GM12891 (cell line): Measurements from ENCODE around the gene KRTAP3-3.

Experiments
- DNase-seq: peaks from one replicate; pipeline ENCODE4 v3.0.0; 2011; ENCODE audit warnings: low spot score; ENCODE audit not compliant: insufficient read length
- FAIRE-seq: peaks from 2 replicates; lab custom pipeline; 2011; peaks lifted over from hg19 to GRCh38; lab: Jason Lieb, UNC
- PAX5 ChIP-seq: IDR thresholded peaks from 2 replicates; pipeline ENCODE4 v1.6.1; 2011; ENCODE audit warnings: low read length, moderate library complexity, mild to moderate bottlenecking; ENCODE audit not compliant: insufficient read depth, severe bottlenecking
- POLR2A ChIP-seq: IDR thresholded peaks from 2 replicates; pipeline ENCODE4 v1.6.1; 2011; ENCODE audit warnings: low read depth, low read length, control low read depth
- POLR2AphosphoS5 ChIP-seq: IDR thresholded peaks from 2 replicates; pipeline ENCODE4 v1.6.1; 2011; ENCODE audit warnings: low read depth, low read length, control low read depth
- POU2F2 ChIP-seq: IDR thresholded peaks from 2 replicates; pipeline ENCODE4 v1.6.1; 2011; ENCODE audit warnings: low read depth, mild to moderate bottlenecking, control low read depth, low read length, moderate library complexity
- SPI1 ChIP-seq: IDR thresholded peaks from 2 replicates; pipeline ENCODE4 v1.6.1; 2011; ENCODE audit warnings: low read depth, low read length, control low read depth
- TAF1 ChIP-seq: IDR thresholded peaks from 2 replicates; pipeline ENCODE4 v1.6.1; 2011; ENCODE audit warnings: low read depth, low read length, control low read depth

The KRTAP3-3 gene

GRCh38 chr17:40984226-40984625 lies 9.7 kb downstream of the KRTAP3-3 start, which contains the start of gene KRT40:
Gene KRT40 (minus strand): TSS chr17:40984326. CDS start chr17:40984273, 53 bp downstream.
- no peak for TF ChIP-seq TAF1
- TF ChIP-seq POU2F2: no peak
- no peak for TF ChIP-seq POLR2A
- no peak for TF ChIP-seq SPI1
- no peak for TF ChIP-seq PAX5
- TF ChIP-seq POLR2AphosphoS5: no peak
- DNase-seq (no peak), FAIRE-seq (no peak)

GRCh38 chr17:40981115-40981514 lies 12.8 kb downstream of the KRTAP3-3 start:
- FAIRE-seq (no peak), DNase-seq (no peak)
- TF ChIP-seq TAF1: no peak
- no peak for TF ChIP-seq POU2F2
- no peak for TF ChIP-seq SPI1
- no peak for TF ChIP-seq PAX5
- TF ChIP-seq POLR2A: no peak
- no peak for TF ChIP-seq POLR2AphosphoS5

DNA sequence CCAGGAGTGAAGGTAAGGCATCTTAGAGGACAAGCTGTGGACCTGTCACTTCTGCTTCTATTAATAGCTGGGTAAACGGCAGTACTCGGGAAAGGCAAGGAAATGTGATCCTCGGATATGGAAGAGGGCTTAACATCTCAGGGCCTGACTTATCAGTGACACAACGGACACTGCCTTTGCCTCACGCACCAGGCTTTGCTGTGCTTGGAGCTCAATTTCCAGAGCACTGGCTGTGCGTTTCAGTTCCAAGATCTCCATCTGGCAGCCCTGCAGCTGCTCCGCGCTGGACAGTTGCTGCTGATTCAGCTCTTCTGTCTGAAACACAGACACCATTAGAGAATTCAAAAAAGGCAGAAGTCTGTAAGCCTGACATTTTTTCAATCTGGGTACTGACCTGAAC lies 13.4 kb downstream of the KRTAP3-3 start:
- FAIRE-seq (no peak), DNase-seq (no peak)
- TF ChIP-seq SPI1 (no peak), POLR2A (no peak), TAF1 (no peak), POLR2AphosphoS5 (no peak), POU2F2 (no peak), PAX5 (no peak)

DNA sequence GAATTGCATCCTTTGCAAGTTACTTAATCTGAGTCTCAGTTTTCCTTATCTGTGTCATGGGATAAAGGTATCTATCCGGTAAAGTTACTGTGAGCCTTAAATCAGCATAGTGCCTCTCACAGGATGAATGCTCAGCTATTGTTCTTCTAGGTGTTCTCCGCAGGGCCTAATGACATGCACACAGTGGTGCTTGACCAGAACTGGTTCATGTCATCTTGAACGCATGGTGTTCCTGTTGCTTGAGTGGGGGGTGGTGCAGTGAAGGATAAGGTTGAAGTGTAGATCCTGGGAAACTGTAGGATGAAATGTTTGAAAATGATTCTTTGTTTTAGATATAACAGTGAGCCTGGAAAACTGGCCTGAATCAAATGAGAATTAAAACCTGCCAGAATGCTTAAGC lies 13.8 kb downstream of the KRTAP3-3 start:
- FAIRE-seq (no peak), DNase-seq (no peak)
- TF ChIP-seq SPI1 (no peak), POU2F2 (no peak), POLR2A (no peak), TAF1 (no peak), POLR2AphosphoS5 (no peak), PAX5 (no peak)

GRCh38 chr17:40978575-40979151 lies 15.3 kb downstream of the KRTAP3-3 start:
- TF ChIP-seq POLR2A: no peak
- no peak for TF ChIP-seq POLR2AphosphoS5
- TF ChIP-seq SPI1: no peak
- no peak for TF ChIP-seq POU2F2
- TF ChIP-seq PAX5: no peak
- no peak for TF ChIP-seq TAF1
- no peak for FAIRE-seq
- DNase-seq: no peak

GRCh38 chr17:40975516-40975915 lies 18.4 kb downstream of the KRTAP3-3 start:
- DNase-seq (no peak), FAIRE-seq (no peak)
- TF ChIP-seq POU2F2 (no peak), POLR2AphosphoS5 (no peak), SPI1 (no peak), TAF1 (no peak), PAX5 (no peak), POLR2A (no peak)

- TF ChIP-seq PAX5 (no peak), SPI1 (no peak), POU2F2 (no peak), TAF1 (no peak), POLR2AphosphoS5 (no peak), POLR2A (no peak)
- no peak for DNase-seq
- FAIRE-seq: no peak
Measured at GRCh38 chr17:40974366-40974765, 19.6 kb downstream of the KRTAP3-3 start.

DNA sequence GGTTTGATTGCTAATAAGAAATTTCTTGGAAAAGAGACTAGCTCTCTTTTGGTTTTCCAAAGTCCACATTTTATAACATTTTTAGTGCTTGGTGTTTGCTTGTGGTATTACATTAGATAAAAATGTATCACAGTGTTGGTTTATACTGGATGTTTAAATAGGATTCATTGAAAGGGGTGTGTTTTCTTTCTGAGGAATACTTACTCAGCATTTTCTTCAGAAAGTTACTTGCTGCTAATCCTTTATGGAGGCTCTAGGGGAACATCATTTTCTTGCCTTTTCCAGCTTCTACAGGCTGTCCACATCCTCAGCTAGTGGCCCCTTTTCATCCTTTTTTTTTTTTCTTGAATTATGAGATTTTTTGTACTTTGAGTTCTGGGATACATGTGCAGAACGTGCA lies 26.4 kb downstream of the KRTAP3-3 start:
- TF ChIP-seq POLR2AphosphoS5 (no peak), POU2F2 (no peak), PAX5 (no peak), TAF1 (no peak), SPI1 (no peak), POLR2A (no peak)
- DNase-seq (no peak), FAIRE-seq (no peak)

DNA sequence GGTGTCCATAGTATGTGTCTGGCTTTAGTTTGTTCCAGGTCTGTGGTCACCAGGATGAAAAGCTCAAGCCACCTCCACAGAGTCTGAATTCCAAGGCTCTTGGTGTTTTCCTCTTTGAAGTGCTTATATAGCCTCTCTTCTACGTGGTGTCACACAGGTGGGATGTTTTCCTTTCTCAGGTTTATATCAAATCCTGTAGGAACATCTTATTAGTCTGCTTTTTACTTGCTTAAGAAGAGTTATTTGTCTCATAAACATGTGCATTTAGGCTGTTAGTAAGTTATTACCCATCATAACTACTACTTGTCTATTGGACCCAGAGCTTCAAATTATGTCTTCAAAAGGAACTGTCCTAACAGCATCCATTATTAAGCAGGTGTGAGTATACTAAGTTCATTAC lies 27.1 kb downstream of the KRTAP3-3 start, which contains the start of gene KRT39:
KRT39 (minus strand) TSS at position 101 of the 400 bp plus-strand sequence; CDS start at position 9, 92 bp downstream.
- no peak for TF ChIP-seq PAX5
- no peak for TF ChIP-seq SPI1
- no peak for TF ChIP-seq POLR2AphosphoS5
- FAIRE-seq (no peak), DNase-seq (no peak)

DNA sequence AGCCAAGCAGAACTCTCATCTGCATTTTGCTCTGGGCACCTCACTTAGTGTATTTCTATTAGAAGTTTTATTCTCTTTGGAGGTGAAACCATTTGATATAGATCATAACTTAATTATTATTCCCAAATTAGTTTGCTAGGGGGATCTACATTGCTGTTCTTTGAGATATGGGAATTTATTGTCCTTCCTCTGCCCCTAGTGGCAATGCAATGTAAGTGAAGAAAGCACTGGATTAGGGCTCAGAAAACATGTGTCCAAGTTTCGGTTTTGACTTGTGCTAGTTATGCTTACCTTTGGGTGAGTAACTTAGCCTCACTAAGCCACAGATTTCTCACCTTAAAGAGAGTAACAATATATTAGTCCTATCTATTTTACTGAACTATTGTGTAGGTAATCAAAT lies 30.1 kb downstream of the KRTAP3-3 start:
- DNase-seq (peak; percentile 7), FAIRE-seq (peak; percentile 50)
- TF ChIP-seq POU2F2 (no peak), TAF1 (no peak), PAX5 (no peak), POLR2A (no peak), SPI1 (no peak)
